H1 (cell line): ENCODE results near the gene RBM46. TPM values are rescaled to one million over a fixed set of nuclear protein-coding genes. Genes with fewer than 3 reads are reported as not detected.

Experiments
- CTCF ChIA-PET: fragments of 300-600 bp; sonication (Branson Sonifier 250); formaldehyde crosslinking; loops from one replicate; lab custom pipeline; 2021; ENCODE audit not compliant: partially characterized antibody; lab: Charles Lee
- POLR2A ChIA-PET: fragments of 300-600 bp; sonication (Branson Sonifier 250); formaldehyde crosslinking; loops from one replicate; lab custom pipeline; 2021; ENCODE audit warnings: inconsistent platforms; ENCODE audit not compliant: partially characterized antibody; lab: Charles Lee
- DNase-seq, 2 experiments: peaks; one replicate each; pipeline versions ENCODE4 v3.0.0 to v3.0.0-alpha.2; 2010 to 2022; ENCODE audit warnings: low spot score in 2 of 2, low read depth in 1 of 2, mixed read lengths in 1 of 2
- FAIRE-seq: peaks from 2 replicates; lab custom pipeline; 2011; peaks lifted over from hg19 to GRCh38; lab: Jason Lieb, UNC
- H2AFZ ChIP-seq: 2 replicates; pipeline ENCODE4 v1.8.1; 2012; ENCODE audit warnings: low read length, inconsistent platforms
- H2AK5ac ChIP-seq: 2 replicates; pipeline ENCODE4 v1.6.1; 2013; ENCODE audit warnings: low read depth, low read length
- H2BK120ac ChIP-seq: replicated peaks from 2 replicates; pipeline ENCODE3; 2013; ENCODE audit warnings: low read depth, low read length, inconsistent platforms
- H2BK12ac ChIP-seq: 2 replicates; pipeline ENCODE4 v1.6.1; 2013; ENCODE audit warnings: low read depth, low read length
- H2BK15ac ChIP-seq: 2 replicates; pipeline ENCODE4 v1.6.1; 2013; ENCODE audit warnings: low read length
- H2BK20ac ChIP-seq: 2 replicates; pipeline ENCODE4 v1.6.1; 2013; ENCODE audit warnings: low read length
- H2BK5ac ChIP-seq: 2 replicates; pipeline ENCODE4 v1.6.1; 2013; ENCODE audit warnings: low read depth, low read length
- H3K14ac ChIP-seq: 2 replicates; pipeline ENCODE4 v1.6.1; 2013; ENCODE audit warnings: inconsistent platforms; ENCODE audit not compliant: insufficient read length
- H3K18ac ChIP-seq: 2 replicates; pipeline ENCODE4 v1.6.1; 2013; ENCODE audit warnings: low read length; ENCODE audit errors: extremely low read depth
- H3K23ac ChIP-seq: 2 replicates; pipeline ENCODE4 v1.6.1; 2013; ENCODE audit warnings: inconsistent platforms; ENCODE audit not compliant: insufficient read length
- H3K23me2 ChIP-seq: 2 replicates; pipeline ENCODE4 v1.6.1; 2013; ENCODE audit warnings: low read depth, low read length
- H3K27ac ChIP-seq: 2 replicates; pipeline ENCODE4 v1.6.1; 2011; ENCODE audit warnings: low read depth, low read length, inconsistent platforms
- H3K27me3 ChIP-seq, 4 experiments: replicated peaks in 1 of 4; 1 replicate in 1 of 4; 2 replicates in 3 of 4; pipeline versions ENCODE4 v1.6.1 to v1.8.1; 2011 to 2013; ENCODE audit warnings: low read length in 3 of 4, mild to moderate bottlenecking in 3 of 4, inconsistent platforms in 2 of 4, mixed read lengths in 2 of 4, moderate library complexity in 1 of 4; ENCODE audit not compliant: control insufficient read depth in 3 of 4, insufficient read depth in 3 of 4; ENCODE audit errors: extremely low read depth in 1 of 4
- H3K36me3 ChIP-seq, 4 experiments: 2 replicates each; pipeline versions ENCODE4 v1.6.1 to v1.8.1; 2011 to 2013; ENCODE audit warnings: mild to moderate bottlenecking in 4 of 4, low read length in 3 of 4, moderate library complexity in 2 of 4, control low read depth in 1 of 4, inconsistent platforms in 1 of 4; ENCODE audit not compliant: insufficient read depth in 4 of 4, control insufficient read depth in 2 of 4
- H3K4ac ChIP-seq: replicated peaks from 2 replicates; pipeline ENCODE3; 2013; ENCODE audit warnings: low read length, low read depth, mixed read lengths, inconsistent platforms; ENCODE audit not compliant: insufficient read length
- H3K4me1 ChIP-seq, 4 experiments: replicated peaks in 1 of 4; 1 replicate in 1 of 4; 2 replicates in 3 of 4; pipeline versions ENCODE4 v1.6.1 to v1.8.1; 2011 to 2013; ENCODE audit warnings: low read length in 3 of 4, inconsistent platforms in 2 of 4, mixed read lengths in 1 of 4; ENCODE audit not compliant: insufficient read depth in 4 of 4, control insufficient read depth in 3 of 4
- H3K4me2 ChIP-seq, 2 experiments: 2 replicates each; pipeline versions ENCODE4 v1.6.1 to v1.8.1; 2011 to 2013; ENCODE audit warnings: low read depth in 2 of 2, low read length in 2 of 2, control low read depth in 1 of 2, inconsistent platforms in 1 of 2, mild to moderate bottlenecking in 1 of 2; ENCODE audit not compliant: insufficient read depth in 1 of 2
- H3K4me3 ChIP-seq, 4 experiments: fragments of 200-600, 300-600 bp in 1 of 4; sonication (generic), shearing (Covaris generic), sonication (Bioruptor Twin) in 1 of 4; 2 replicates each; pipeline versions ENCODE4 v1.5.1 to v1.8.1; 2011 to 2016; ENCODE audit warnings: low read length in 4 of 4, low read depth in 3 of 4, control low read depth in 2 of 4, inconsistent platforms in 2 of 4, mild to moderate bottlenecking in 2 of 4, mixed read lengths in 1 of 4, moderate library complexity in 1 of 4; ENCODE audit not compliant: insufficient read depth in 2 of 4; ENCODE audit errors: extremely low read depth in 1 of 4
- H3K56ac ChIP-seq: replicated peaks from 2 replicates; pipeline ENCODE3; 2013; ENCODE audit warnings: low read depth, mild to moderate bottlenecking, mixed read lengths, low read length, inconsistent platforms; ENCODE audit not compliant: insufficient read length
- H3K79me1 ChIP-seq: 2 replicates; pipeline ENCODE4 v1.6.1; 2013; ENCODE audit warnings: low read depth, low read length, control low read depth
- H3K79me2 ChIP-seq, 2 experiments: 2 replicates each; pipeline versions ENCODE4 v1.6.1 to v1.8.1; 2012 to 2013; ENCODE audit warnings: low read length in 2 of 2, mild to moderate bottlenecking in 2 of 2, inconsistent platforms in 1 of 2; ENCODE audit not compliant: insufficient read depth in 2 of 2, control insufficient read depth in 1 of 2
- H3K9ac ChIP-seq, 4 experiments: replicated peaks in 1 of 4; 1 replicate in 1 of 4; 2 replicates in 3 of 4; pipeline versions ENCODE4 v1.6.1 to v1.8.1; 2011 to 2013; ENCODE audit warnings: low read depth in 3 of 4, low read length in 3 of 4, control low read depth in 2 of 4, mild to moderate bottlenecking in 2 of 4, moderate library complexity in 2 of 4, inconsistent platforms in 1 of 4; ENCODE audit errors: extremely low read depth in 1 of 4
- H3K9me3 ChIP-seq, 2 experiments: 2 replicates each; pipeline versions ENCODE4 v1.6.1 to v1.8.1; 2012 to 2013; ENCODE audit warnings: mild to moderate bottlenecking in 2 of 2, moderate library complexity in 2 of 2, control low read depth in 1 of 2, inconsistent platforms in 1 of 2, low read depth in 1 of 2, low read length in 1 of 2, mixed read lengths in 1 of 2; ENCODE audit not compliant: insufficient read depth in 2 of 2
- H4K20me1 ChIP-seq, 2 experiments: replicated peaks in 1 of 2; 2 replicates each; pipeline versions ENCODE3 to v1.8.1; 2011 to 2013; ENCODE audit warnings: inconsistent platforms in 2 of 2, low read length in 2 of 2, mild to moderate bottlenecking in 1 of 2; ENCODE audit not compliant: insufficient read depth in 2 of 2, control insufficient read depth in 1 of 2
- H4K5ac ChIP-seq: 2 replicates; pipeline ENCODE4 v1.6.1; 2013; ENCODE audit warnings: low read length, low read depth, mixed read lengths, inconsistent platforms; ENCODE audit not compliant: insufficient read length
- H4K8ac ChIP-seq: 2 replicates; pipeline ENCODE4 v1.8.0; 2013; ENCODE audit warnings: mild to moderate bottlenecking, moderate library complexity, low read length, inconsistent platforms; ENCODE audit not compliant: insufficient read depth; ENCODE audit errors: extremely low read depth
- H4K91ac ChIP-seq: replicated peaks from 2 replicates; pipeline ENCODE3; 2013; ENCODE audit warnings: low read length, mixed read lengths, inconsistent platforms; ENCODE audit not compliant: insufficient read length
- CTBP2 ChIP-seq: IDR thresholded peaks from 2 replicates; pipeline ENCODE4 v1.7.0; 2011; ENCODE audit warnings: borderline replicate concordance, mild to moderate bottlenecking, moderate library complexity, mixed read lengths, low read length; ENCODE audit not compliant: insufficient read depth, insufficient read length
- EP300 ChIP-seq, 2 experiments: IDR thresholded peaks; 1 replicate in 1 of 2; 2 replicates in 1 of 2; pipeline ENCODE4 v1.6.1; 2011 to 2012; ENCODE audit warnings: low read depth in 2 of 2, low read length in 2 of 2, mild to moderate bottlenecking in 2 of 2, borderline replicate concordance in 1 of 2, inconsistent platforms in 1 of 2, moderate library complexity in 1 of 2
- GABPA ChIP-seq: IDR thresholded peaks from 2 replicates; pipeline ENCODE4 v1.6.1; 2011; ENCODE audit warnings: mild to moderate bottlenecking, low read length, moderate library complexity, borderline replicate concordance; ENCODE audit not compliant: insufficient read depth
- GTF2F1 ChIP-seq: IDR thresholded peaks from 2 replicates; pipeline ENCODE4 v1.6.1; 2012; ENCODE audit warnings: low read depth, low read length, improper control_type of control experiment, borderline replicate concordance
- JUND ChIP-seq: IDR thresholded peaks from 2 replicates; pipeline ENCODE4 v1.6.1; 2011; ENCODE audit warnings: mild to moderate bottlenecking, improper control_type of control experiment, low read length
- KDM1A ChIP-seq: fragments of 200-600, 300-600 bp; sonication (generic); IDR thresholded peaks from 2 replicates; pipeline ENCODE4 v1.7.1; 2016; ENCODE audit warnings: mild to moderate bottlenecking, low read length, borderline replicate concordance
- KDM4A ChIP-seq: IDR thresholded peaks from one replicate; pipeline ENCODE4 v1.7.1; 2012; ENCODE audit warnings: low read depth, mild to moderate bottlenecking, moderate library complexity, low read length, inconsistent platforms; ENCODE audit not compliant: severe bottlenecking
- MAFK ChIP-seq: IDR thresholded peaks from 2 replicates; pipeline ENCODE4 v1.6.1; 2012; ENCODE audit warnings: low read depth, mild to moderate bottlenecking, improper control_type of control experiment, low read length
- POLR2A ChIP-seq, 2 experiments: IDR thresholded peaks; 1 replicate in 1 of 2; 2 replicates in 1 of 2; pipeline ENCODE4 v1.6.1; 2011; ENCODE audit warnings: low read depth in 2 of 2, low read length in 2 of 2, mild to moderate bottlenecking in 2 of 2; ENCODE audit errors: control extremely low read depth in 1 of 2
- SAP30 ChIP-seq: fragments of 300-600 bp; sonication (generic); IDR thresholded peaks from 2 replicates; pipeline ENCODE4 v1.7.1; 2012; ENCODE audit warnings: low read length, moderate library complexity, mild to moderate bottlenecking, inconsistent platforms; ENCODE audit not compliant: insufficient read depth, insufficient replicate concordance
- TBP ChIP-seq: IDR thresholded peaks from 2 replicates; pipeline ENCODE4 v1.6.1; 2011; ENCODE audit warnings: low read depth, low read length, improper control_type of control experiment
- WGBS, 2 experiments: shearing (Covaris generic) in 1 of 2; methylation state at CpG; one replicate each; pipeline versions ENCODE4 v1.1.6 to v1.1.7; 2013 to 2015; ENCODE audit warnings: low lambda C conversion rate in 2 of 2, mixed read lengths in 2 of 2, inconsistent platforms in 1 of 2, low coverage in 1 of 2, missing lambda C conversion rate in 1 of 2; ENCODE audit not compliant: insufficient replicate concordance in 2 of 2, insufficient coverage in 1 of 2, insufficient read length in 1 of 2; ENCODE audit errors: extremely low coverage in 1 of 2, missing lambda C conversion rate in 1 of 2; 5-methylcytosine and 5-hydroxymethylcytosine counted together
- polyA plus RNA-seq, 7 experiments: library from polyadenylated mRNA; depleted of rRNA in 3 of 7; stranded (reverse) in 5 of 7; unstranded in 2 of 7; fragments of >200 nt in 5 of 7; fragments of 200-250 nt in 2 of 7; gene quantifications; 1 replicate in 5 of 7; 2 replicates in 1 of 7; 4 replicates in 1 of 7; pipeline versions ENCODE4 v1.2.1 to v1.2.3, GENCODE V29; 2011 to 2013; ENCODE audit warnings: missing spikeins in 2 of 7, mixed read lengths in 2 of 7
- total RNA-seq: library from RNA; stranded (reverse); fragmentation: NEBNext Ultra II Directional; extraction: Animal tissue kit (Norgen Biotek cat#: 25700); gene quantifications from 2 replicates; pipeline ENCODE4 v1.2.1, GENCODE V29; 2021

Gene RBM46
- total and polyA plus RNA-seq, 2 of the 8 experiments (the other 6 are each of a cell fraction or from before 2014, with no cell fraction given), result 0.12 to 0.54 TPM

DNA sequence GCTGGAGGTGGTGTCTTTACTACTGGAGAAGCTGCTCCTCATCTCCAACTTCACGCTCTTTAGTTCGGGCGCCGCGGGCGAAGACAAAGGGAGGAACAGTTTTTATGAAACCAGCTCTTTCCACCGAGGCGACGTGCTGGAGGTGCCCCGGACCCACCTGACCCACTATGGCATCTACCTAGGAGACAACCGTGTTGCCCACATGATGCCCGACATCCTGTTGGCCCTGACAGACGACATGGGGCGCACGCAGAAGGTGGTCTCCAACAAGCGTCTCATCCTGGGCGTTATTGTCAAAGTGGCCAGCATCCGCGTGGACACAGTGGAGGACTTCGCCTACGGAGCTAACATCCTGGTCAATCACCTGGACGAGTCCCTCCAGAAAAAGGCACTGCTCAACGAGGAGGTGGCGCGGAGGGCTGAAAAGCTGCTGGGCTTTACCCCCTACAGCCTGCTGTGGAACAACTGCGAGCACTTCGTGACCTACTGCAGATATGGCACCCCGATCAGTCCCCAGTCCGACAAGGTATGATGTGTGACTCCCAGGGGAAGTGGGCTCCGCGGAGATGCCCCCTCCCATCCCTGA is 36.6 kb upstream of the RBM46 start:
- Histone ChIP-seq H2BK15ac (0 out of 2 replicates have a peak overlapping the region, but pooled peaks have one; percentile 29), H4K5ac (no peak overlapping the region), H3K9ac (peak overlapping the region; percentile 46 to 82 (median 68)), H3K56ac (no peak overlapping the region), H3K27me3 (peaks cover 0 to 33% (median 26%) of the 10 kb centered on the region in 4 experiments; a peak in 6 of 7 replicates), H3K23ac (no peak overlapping the region), H3K36me3 (no peaks in the 10 kb centered on the region; a peak in 1 of 8 replicates), H2AFZ (peak overlapping the region; percentile 90), H2BK20ac (peak overlapping the region; percentile 72), H2BK12ac (0 out of 2 replicates have a peak overlapping the region, but pooled peaks have one; percentile 80), H4K8ac (peak overlapping the region; percentile 59; the same call in 1 of the 2 replicates), H3K14ac (peak overlapping the region; percentile 5), H2BK120ac (no peak overlapping the region), H3K9me3 (no peaks in the 10 kb centered on the region), H3K4me1 (peaks cover 9 to 22% (median 17%) of the 10 kb centered on the region in 4 experiments), H3K4me2 (peak overlapping the region; percentile 99 to 100), H3K79me1 (peaks cover 2% of the 10 kb centered on the region; the same call in 1 of the 2 replicates), H3K4me3 (peak overlapping the region; percentile 70 to 89 (median 82)), H4K91ac (no peak overlapping the region), H3K23me2 (peaks cover 25% of the 10 kb centered on the region), H3K79me2 (peaks cover 0 to 47% of the 10 kb centered on the region in 2 experiments; a peak in 2 of 4 replicates), H4K20me1 (peaks cover 0 to 1% of the 10 kb centered on the region in 2 experiments), H2AK5ac (no peak overlapping the region), H2BK5ac (no peak overlapping the region; the same call in 1 of the 2 replicates), H3K18ac (no peak overlapping the region; the same call in 1 of the 2 replicates), H3K27ac (no peak overlapping the region), H3K4ac (no peak overlapping the region)
- WGBS, 2 experiments, result 3% methylated on average over 29 of the region's 31 CpGs; no CpG with 5 or more reads in 1 of the 2 experiments
- ChIA-PET POLR2A (interaction anchor here (0.7 to 8.3 kb wide), 18 partner anchors 10 to 955 kb away, joined by 3 to 80 read pairs (median 4); no protein-coding TSS in a partner anchor), CTCF (interaction anchor here (0.5 to 2.5 kb wide), 22 partner anchors 9 to 463 kb away, joined by 3 to 8 read pairs (median 3); no protein-coding TSS in a partner anchor)
- FAIRE-seq (no peak), DNase-seq (no peak)
- TF ChIP-seq TBP (no peak), GABPA (no peak), JUND (no peak), MAFK (no peak), EP300 (IDR thresholded peaks at IDR 0.05; ENCODE audit: borderline replicate concordance in 1 of 2, low read depth in 2 of 2, low read length in 2 of 2) (no peak), CTBP2 (no peak), GTF2F1 (no peak), POLR2A (IDR thresholded peaks at IDR 0.05; ENCODE audit: control extremely low read depth in 1 of 2, low read depth in 2 of 2, low read length in 2 of 2) (no peak), SAP30 (peak; percentile 82), KDM4A (peak; percentile 24), KDM1A (no peak)
